Esophagus (tissue), 2 donors: ENCODE measurements around the gene NKX6-2. TPM values are rescaled to one million over a fixed set of nuclear protein-coding genes. Genes with fewer than 3 reads are reported as not detected.

Experiments used
- H3K27ac ChIP-seq, 2 donors: one replicate each; pipeline ENCODE4 v1.5.1; 2013; ENCODE audit warnings: low read depth in 2 of 2, mild to moderate bottlenecking in 2 of 2, inconsistent platforms in 1 of 2, low read length in 1 of 2, moderate library complexity in 1 of 2
- H3K27me3 ChIP-seq, 2 donors: one replicate each; pipeline ENCODE4 v1.6.1; 2013; ENCODE audit warnings: low read length in 2 of 2, control low read depth in 1 of 2, mild to moderate bottlenecking in 1 of 2; ENCODE audit not compliant: insufficient read depth in 2 of 2, control insufficient read depth in 1 of 2
- H3K36me3 ChIP-seq, 2 donors: one replicate each; pipeline ENCODE4 v1.6.1; 2013; ENCODE audit warnings: low read length in 1 of 2; ENCODE audit not compliant: control insufficient read depth in 2 of 2, insufficient read depth in 2 of 2
- H3K4me1 ChIP-seq, 2 donors: one replicate each; pipeline ENCODE4 v1.6.1; 2013; ENCODE audit warnings: low read length in 1 of 2; ENCODE audit not compliant: control insufficient read depth in 2 of 2, insufficient read depth in 2 of 2
- H3K4me3 ChIP-seq, 2 donors: one replicate each; pipeline ENCODE4 v1.5.1; 2013; ENCODE audit warnings: low read length in 2 of 2, mild to moderate bottlenecking in 2 of 2, low read depth in 1 of 2, moderate library complexity in 1 of 2
- H3K9me3 ChIP-seq, 2 donors: one replicate each; pipeline ENCODE4 v1.6.1; 2013; ENCODE audit warnings: mild to moderate bottlenecking in 2 of 2, low read depth in 1 of 2, low read length in 1 of 2, moderate library complexity in 1 of 2; ENCODE audit not compliant: control insufficient read depth in 2 of 2, insufficient read depth in 1 of 2
- WGBS, 2 donors: extraction: QIAGEN DNeasy Blood & Tissue Kit; methylation state at CpG; one replicate each; pipeline ENCODE4 v1.1.7; 2013; 5-methylcytosine and 5-hydroxymethylcytosine counted together
- polyA plus RNA-seq, 2 donors: library from polyadenylated mRNA; stranded (reverse); fragments of 200-250 nt; gene quantifications; one replicate each; pipeline ENCODE4 v1.2.3, GENCODE V29; 2013
- donor health status: healthy with polysubstance abuse.
- donor health status: Bipolar disorder and iron deficiency.

Gene NKX6-2
- polyA plus RNA-seq, 2 donors: 0.15 to 1.5 TPM

DNA sequence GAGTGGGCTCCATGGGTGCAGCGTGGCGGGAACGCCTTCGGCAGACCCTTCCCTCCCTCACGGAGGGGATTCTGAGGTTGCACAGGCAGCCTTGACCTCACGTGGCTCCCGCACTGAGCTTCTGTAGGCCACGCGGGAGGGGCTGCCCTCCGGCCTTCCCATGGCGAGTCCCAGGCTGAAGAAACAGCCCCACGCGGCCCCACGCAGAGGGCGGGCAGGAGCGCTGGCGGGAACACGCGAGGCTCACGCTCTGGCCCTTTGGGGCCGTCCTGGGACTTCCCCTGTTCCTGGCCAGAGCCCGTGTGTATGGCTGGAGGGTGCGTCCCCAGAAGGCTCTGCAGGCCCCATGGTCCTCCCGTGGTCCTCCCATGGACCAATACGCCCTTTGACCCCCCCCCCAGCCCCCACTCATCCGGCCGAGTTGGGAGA is 21.7 kb upstream of the NKX6-2 start:
- H3K4me3 ChIP-seq: no peak overlapping the region
- WGBS, 2 donors: 90 to 94% methylated on average over 27 of the region's 27 CpGs
- no peaks in the 10 kb centered on the region for H3K4me1 ChIP-seq
- no peaks in the 10 kb centered on the region for H3K27me3 ChIP-seq
- no peak overlapping the region for H3K27ac ChIP-seq
- peaks cover 0 to 2% of the 10 kb centered on the region in 2 donors for H3K9me3 ChIP-seq
- H3K36me3 ChIP-seq: no peaks in the 10 kb centered on the region

DNA sequence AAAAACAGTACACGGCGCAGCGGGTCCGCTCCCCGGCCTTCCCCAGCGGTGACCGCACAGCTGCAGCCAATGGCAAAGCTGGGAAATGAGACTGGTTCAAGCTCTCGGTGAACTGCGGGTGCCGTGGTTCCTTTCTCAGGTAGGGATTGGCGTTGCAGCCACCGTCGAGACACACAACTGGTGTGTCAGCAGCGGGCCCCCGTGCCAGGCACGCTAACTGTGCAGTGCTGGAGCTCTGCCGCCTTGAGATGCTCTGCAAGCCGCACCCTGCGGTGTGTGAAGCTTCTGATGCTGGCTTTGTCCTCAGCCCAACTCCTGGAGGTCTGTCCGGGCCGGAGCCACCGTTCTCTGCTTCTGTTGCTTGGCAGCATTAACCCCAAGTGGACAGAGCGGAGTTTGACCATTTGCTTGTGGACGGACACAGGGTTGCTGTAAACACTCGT is 20.6 kb upstream of the NKX6-2 start:
- no peaks in the 10 kb centered on the region for H3K4me1 ChIP-seq
- H3K27ac ChIP-seq: no peak overlapping the region
- WGBS, 2 donors: 81 to 82% methylated on average over 24 to 25 of the region's 25 CpGs
- H3K36me3 ChIP-seq: no peaks in the 10 kb centered on the region
- H3K4me3 ChIP-seq: no peak overlapping the region
- H3K27me3 ChIP-seq: no peaks in the 10 kb centered on the region
- peaks cover 0 to 8% of the 10 kb centered on the region in 2 donors for H3K9me3 ChIP-seq

DNA sequence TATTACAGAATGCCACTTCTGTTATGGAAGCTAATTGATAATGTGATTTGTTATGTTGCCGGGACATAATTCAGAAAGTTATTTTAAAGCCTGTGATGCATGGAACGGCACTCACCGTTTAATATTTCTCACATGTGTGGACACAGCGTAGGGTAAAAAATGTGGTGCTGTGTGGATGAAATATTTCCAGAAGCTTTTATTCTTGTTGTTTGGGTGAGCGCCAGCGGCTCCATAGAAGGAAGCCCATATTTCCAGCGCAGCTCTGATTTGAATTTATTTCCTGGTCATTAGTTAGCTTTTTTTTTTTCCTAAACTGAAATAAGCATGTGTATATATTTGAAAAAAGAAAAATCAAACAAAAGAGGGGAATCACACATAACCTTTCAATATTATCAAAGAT is 20.2 kb upstream of the NKX6-2 start:
- 39 to 43% methylated on average over 7 of the region's 7 CpGs for WGBS, 2 donors
- peaks cover 0 to 7% of the 10 kb centered on the region in 2 donors for H3K9me3 ChIP-seq
- H3K27ac ChIP-seq: no peak overlapping the region
- no peaks in the 10 kb centered on the region for H3K36me3 ChIP-seq
- no peaks in the 10 kb centered on the region for H3K27me3 ChIP-seq
- no peak overlapping the region for H3K4me3 ChIP-seq
- H3K4me1 ChIP-seq: no peaks in the 10 kb centered on the region

DNA sequence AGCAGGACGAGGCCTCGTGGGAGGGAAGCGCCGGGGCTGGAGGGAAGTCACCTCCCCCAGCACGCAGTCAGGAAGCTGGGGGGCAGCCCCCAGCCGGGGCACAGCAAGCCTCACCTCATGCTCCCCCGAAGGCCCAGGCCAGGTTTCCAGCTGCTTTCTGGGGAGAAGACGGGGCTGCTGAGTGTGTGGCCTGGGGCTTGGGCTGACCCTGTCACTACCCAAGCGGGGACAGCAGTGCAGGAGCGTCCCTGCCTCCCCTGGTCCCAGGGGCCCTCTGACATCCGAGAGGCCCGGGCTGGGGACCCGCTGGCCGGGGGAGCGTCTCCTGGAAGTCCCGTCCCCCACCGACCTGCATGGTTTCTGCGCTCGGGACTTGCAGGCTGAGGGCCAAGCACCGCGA is 19.7 kb upstream of the NKX6-2 start:
- no peaks in the 10 kb centered on the region for H3K4me1 ChIP-seq
- H3K36me3 ChIP-seq: no peaks in the 10 kb centered on the region
- no peaks in the 10 kb centered on the region for H3K27me3 ChIP-seq
- no peak overlapping the region for H3K4me3 ChIP-seq
- peaks cover 0 to 7% of the 10 kb centered on the region in 2 donors for H3K9me3 ChIP-seq
- no peak overlapping the region for H3K27ac ChIP-seq
- WGBS, 2 donors: 61 to 67% methylated on average over 21 of the region's 21 CpGs

DNA sequence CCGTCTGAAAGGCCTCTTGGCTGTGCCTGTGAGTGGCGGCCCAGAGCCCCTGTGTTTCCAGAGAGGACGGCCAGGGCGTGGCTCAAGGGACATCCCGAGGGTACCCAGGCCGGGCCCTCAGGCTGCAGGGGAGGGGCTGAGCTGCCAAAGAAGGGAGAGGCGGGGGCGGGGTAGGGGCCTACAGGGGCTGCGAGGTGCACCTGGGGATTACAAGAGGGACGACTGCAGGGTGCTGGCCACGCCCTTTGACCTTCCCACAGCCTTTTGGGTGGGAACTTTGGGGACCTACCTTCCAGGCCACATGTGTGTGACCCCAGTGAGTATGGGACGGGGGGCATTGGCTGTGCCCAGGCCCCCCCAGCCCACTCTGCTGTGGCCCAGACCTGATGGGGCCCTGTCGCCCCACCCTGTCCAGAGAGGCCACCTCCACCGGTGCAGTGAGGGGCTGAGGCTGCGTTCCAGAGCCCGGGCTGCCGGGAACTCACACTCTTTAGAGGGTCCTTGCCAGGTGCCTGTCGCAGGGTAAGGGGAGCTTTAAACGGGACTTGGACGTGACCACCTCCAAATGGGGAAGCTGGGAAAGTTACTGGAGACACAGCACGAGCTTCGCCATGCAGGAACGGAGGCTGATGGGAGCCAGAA is 19.0 kb upstream of the NKX6-2 start:
- Histone ChIP-seq H3K27me3 (no peaks in the 10 kb centered on the region), H3K36me3 (no peaks in the 10 kb centered on the region), H3K4me1 (no peaks in the 10 kb centered on the region), H3K9me3 (peaks cover 0 to 7% of the 10 kb centered on the region in 2 donors), H3K27ac (no peak overlapping the region), H3K4me3 (no peak overlapping the region)
- 66 to 67% methylated on average over 23 of the region's 23 CpGs for WGBS, 2 donors

DNA sequence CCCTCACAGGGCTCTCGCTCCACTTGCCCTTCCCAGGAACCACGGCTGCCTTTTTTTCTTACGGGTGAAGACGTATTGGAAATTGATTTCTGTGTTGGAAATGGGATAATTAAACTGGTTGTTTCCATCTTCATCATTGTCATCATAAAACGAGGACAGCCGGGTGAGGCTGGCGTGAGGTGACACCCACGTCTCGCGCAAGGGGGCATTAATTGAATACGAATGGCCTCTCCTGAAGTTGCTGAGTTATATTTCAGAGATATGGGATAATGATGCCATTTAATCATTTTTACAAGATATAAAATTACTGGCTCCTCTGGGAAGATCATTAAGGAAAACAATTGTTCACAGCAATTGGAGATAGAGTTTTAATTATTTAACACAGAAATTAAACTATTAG is 18.3 kb upstream of the NKX6-2 start:
- no peak overlapping the region for H3K4me3 ChIP-seq
- H3K36me3 ChIP-seq: no peaks in the 10 kb centered on the region
- WGBS, 2 donors: 84 to 92% methylated on average over 11 of the region's 11 CpGs
- peaks cover 0 to 7% of the 10 kb centered on the region in 2 donors for H3K9me3 ChIP-seq
- no peaks in the 10 kb centered on the region for H3K27me3 ChIP-seq
- no peaks in the 10 kb centered on the region for H3K4me1 ChIP-seq
- H3K27ac ChIP-seq: no peak overlapping the region

DNA sequence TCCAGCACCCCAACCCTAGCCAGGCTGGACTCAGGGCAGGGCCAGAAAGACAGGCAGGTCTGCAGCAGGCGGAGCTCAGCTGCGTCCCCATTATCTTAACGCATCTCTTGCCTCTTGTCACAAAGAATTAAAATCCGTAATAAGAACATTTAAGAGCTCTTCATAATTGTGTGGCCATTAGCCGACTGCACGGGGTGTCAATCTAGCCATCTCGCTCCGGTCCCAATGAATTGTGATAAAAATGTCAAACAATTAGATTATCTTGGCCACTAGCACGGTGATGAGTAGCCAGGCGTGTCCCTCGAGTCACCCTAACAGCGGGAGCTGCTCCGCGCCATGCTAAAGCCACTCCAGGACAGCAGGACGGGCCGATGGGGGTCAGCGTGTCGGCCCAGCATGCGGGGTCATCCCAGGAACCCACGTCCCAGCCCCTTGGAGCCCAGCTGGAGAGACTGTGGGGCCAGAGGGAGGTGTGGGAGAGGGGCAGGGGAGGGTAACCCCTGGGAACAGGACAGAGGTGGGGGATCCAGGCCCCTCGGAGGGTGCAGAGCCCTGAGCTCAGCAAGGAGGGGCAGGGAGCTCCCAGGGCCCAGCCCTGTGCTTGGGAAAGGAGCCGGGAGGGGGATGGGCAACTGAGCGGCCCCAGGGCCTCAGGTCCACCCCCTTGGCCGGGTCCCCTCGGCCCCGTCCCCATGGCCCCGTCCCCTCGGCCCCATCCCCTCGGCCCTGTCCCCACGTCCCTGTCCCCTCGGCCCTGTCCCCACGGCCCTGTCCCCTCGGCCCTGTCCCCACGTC is 17.7 kb upstream of the NKX6-2 start:
- WGBS, 2 donors: 79 to 82% methylated on average over 21 to 34 of the region's 34 CpGs
- Histone ChIP-seq H3K4me3 (no peak overlapping the region), H3K27ac (no peak overlapping the region), H3K27me3 (no peaks in the 10 kb centered on the region), H3K4me1 (no peaks in the 10 kb centered on the region), H3K36me3 (no peaks in the 10 kb centered on the region), H3K9me3 (peaks cover 0 to 7% of the 10 kb centered on the region in 2 donors)

DNA sequence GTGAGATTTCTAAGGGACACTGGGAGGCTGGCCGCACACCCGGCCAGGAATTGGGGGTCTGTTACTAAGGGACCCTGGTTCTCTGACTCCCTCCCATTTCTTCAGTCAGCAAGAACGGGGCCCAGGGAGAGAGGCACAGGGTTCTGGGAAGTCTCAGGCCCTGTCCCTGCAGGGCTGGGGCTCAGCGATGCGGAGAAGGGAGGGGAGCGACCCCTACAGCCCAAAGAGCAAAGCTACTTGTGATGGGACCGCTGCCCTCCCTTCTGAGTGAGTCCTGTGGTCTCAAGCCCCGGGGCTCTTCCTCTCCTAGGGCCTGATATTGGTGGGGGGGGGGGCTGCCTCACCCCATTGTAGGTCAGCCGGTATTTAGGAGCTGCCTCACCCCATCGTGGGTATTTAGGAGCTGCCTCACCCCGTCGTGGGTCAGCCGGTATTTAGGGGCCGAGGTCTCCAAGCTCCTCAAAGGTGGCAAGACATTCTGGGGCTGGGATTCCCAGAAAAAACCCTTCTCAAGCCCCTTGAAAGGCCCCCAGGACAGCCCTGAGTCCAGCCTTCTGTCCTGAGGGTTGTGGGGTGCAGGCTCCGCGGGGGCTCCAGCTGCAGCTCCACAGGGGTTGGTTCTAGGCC is 16.9 kb upstream of the NKX6-2 start:
- H3K4me3 ChIP-seq: no peak overlapping the region
- H3K9me3 ChIP-seq: peaks cover 0 to 7% of the 10 kb centered on the region in 2 donors
- H3K27ac ChIP-seq: no peak overlapping the region
- WGBS, 2 donors: 83% methylated on average over 14 to 16 of the region's 16 CpGs
- H3K27me3 ChIP-seq: no peaks in the 10 kb centered on the region
- no peaks in the 10 kb centered on the region for H3K4me1 ChIP-seq
- no peaks in the 10 kb centered on the region for H3K36me3 ChIP-seq

DNA sequence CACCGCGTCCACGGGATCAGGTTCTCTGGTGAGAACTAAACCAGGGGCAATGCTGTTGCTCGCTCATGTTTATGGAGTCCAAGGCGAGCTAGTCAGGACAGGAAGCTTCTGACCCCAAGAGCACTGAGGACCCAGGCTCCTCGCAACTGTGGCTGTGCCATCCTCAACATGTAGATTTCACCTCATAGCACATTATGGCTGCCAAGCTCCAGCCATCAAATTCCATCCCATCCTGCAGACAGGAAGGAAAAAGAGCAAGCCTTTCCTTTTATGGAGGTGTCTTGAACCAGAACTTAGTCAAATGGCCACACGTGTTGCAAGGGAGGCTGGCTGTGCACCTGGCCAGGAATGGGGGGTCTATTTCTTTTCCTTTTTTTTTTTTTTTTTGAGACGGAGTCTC is 16.1 kb upstream of the NKX6-2 start:
- Histone ChIP-seq H3K4me1 (no peaks in the 10 kb centered on the region), H3K36me3 (no peaks in the 10 kb centered on the region), H3K4me3 (no peak overlapping the region), H3K27me3 (no peaks in the 10 kb centered on the region), H3K27ac (no peak overlapping the region), H3K9me3 (peaks cover 0 to 7% of the 10 kb centered on the region in 2 donors)
- WGBS, 2 donors: 83 to 87% methylated on average over 8 of the region's 8 CpGs
